SU-DHL-6 (cell line): Measurements from ENCODE around the gene KRT27.

Source experiments
- H2AFZ ChIP-seq: fragments of 200-600 bp; sonication (generic); 2 replicates; pipeline ENCODE4 v1.6.1; 2014; ENCODE audit warnings: low read depth, mild to moderate bottlenecking, moderate library complexity, mixed read lengths, antibody characterized with exemption, low read length; ENCODE audit not compliant: severe bottlenecking
- H3F3A ChIP-seq: fragments of 200-600 bp; shearing (Covaris generic); 2 replicates; pipeline ENCODE4 v1.6.0; 2016; ENCODE audit warnings: antibody characterized with exemption, mild to moderate bottlenecking; ENCODE audit not compliant: insufficient read depth
- H3K27ac ChIP-seq: fragments of 200-600 bp; sonication (generic); 2 replicates; pipeline ENCODE4 v1.5.1; 2016; ENCODE audit warnings: low read depth, mild to moderate bottlenecking, low read length, moderate library complexity, mixed read lengths
- H3K27me3 ChIP-seq: fragments of 200-600 bp; sonication (generic), shearing (Covaris generic); 2 replicates; pipeline ENCODE4 v1.6.0; 2014; ENCODE audit warnings: mild to moderate bottlenecking, low read length
- H3K36me3 ChIP-seq: fragments of 200-600 bp; sonication (generic); 2 replicates; pipeline ENCODE4 v1.6.1; 2014; ENCODE audit warnings: mild to moderate bottlenecking, low read length, mixed read lengths
- H3K4me2 ChIP-seq: fragments of 300-600, 200-600 bp; shearing (Covaris generic), sonication (generic); 2 replicates; pipeline ENCODE4 v1.6.0; 2014; ENCODE audit warnings: low read length, low read depth, mild to moderate bottlenecking; ENCODE audit not compliant: poor library complexity, severe bottlenecking
- H3K4me3 ChIP-seq: fragments of 200-600 bp; sonication (generic); 2 replicates; pipeline ENCODE4 v1.5.1; 2014; ENCODE audit warnings: antibody characterized with exemption, low read length, mild to moderate bottlenecking, mixed read lengths; ENCODE audit not compliant: insufficient read depth, poor library complexity, severe bottlenecking
- H3K79me2 ChIP-seq: fragments of 200-600 bp; sonication (generic); 2 replicates; pipeline ENCODE4 v1.6.1; 2014; ENCODE audit warnings: mild to moderate bottlenecking, low read length, moderate library complexity; ENCODE audit not compliant: insufficient read depth
- H3K9ac ChIP-seq: fragments of 200-600 bp; sonication (generic); 2 replicates; pipeline ENCODE4 v1.7.0; 2014; ENCODE audit warnings: mild to moderate bottlenecking, low read length
- H3K9me2 ChIP-seq: fragments of 200-600 bp; sonication (generic); replicated peaks from 2 replicates; pipeline ENCODE4 v1.6.1; 2014; ENCODE audit warnings: low read length; ENCODE audit not compliant: insufficient read depth
- H3K9me3 ChIP-seq: fragments of 200-600 bp; sonication (generic); 2 replicates; pipeline ENCODE4 v1.6.1; 2014; ENCODE audit warnings: low read length, mixed read lengths; ENCODE audit not compliant: insufficient read depth
- H4K20me1 ChIP-seq: fragments of 200-600 bp; sonication (generic); 2 replicates; pipeline ENCODE4 v1.6.1; 2014; ENCODE audit warnings: low read depth, mild to moderate bottlenecking, antibody characterized with exemption, low read length, moderate library complexity, mixed read lengths
- CTCF ChIP-seq: fragments of 200-600 bp; sonication (generic); IDR thresholded peaks from one replicate; pipeline ENCODE4 v1.5.1; 2017; ENCODE audit warnings: antibody characterized with exemption, mild to moderate bottlenecking, low read length, moderate library complexity; ENCODE audit not compliant: insufficient read depth, poor library complexity, severe bottlenecking
- EZH2phosphoT487 ChIP-seq: fragments of 200-600 bp; sonication (generic), shearing (Covaris generic); conservative IDR thresholded peaks from 2 replicates; pipeline ENCODE4 v1.6.1; 2018; ENCODE audit warnings: mild to moderate bottlenecking, antibody characterized with exemption, low read length, moderate library complexity, mixed read lengths

The KRT27 gene

DNA sequence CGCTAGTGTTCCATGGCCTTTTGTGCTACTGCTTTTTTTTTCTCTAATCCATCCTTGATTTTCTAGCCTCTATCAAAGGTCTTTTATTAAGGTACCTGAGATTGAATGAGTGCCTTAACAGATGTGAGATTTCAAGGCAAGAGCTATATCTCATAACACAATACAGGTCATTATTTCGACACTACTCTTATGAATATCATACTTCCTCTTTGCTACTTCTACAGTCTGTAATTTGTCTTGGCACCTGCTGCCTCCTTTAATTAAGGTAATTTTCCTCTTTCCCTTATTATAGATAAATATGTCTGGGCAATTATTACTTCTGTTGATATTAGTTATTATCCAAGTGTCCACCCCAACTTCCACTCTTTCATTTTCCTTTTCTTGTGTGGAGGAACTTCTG lies 12.1 kb upstream of the KRT27 start:
- H3K27me3 ChIP-seq, result no peaks in the 10 kb centered on the region
- H3K9ac ChIP-seq, result no peak overlapping the region
- no peak overlapping the region for H3K4me2 ChIP-seq
- H3K27ac ChIP-seq, result no peak overlapping the region
- H4K20me1 ChIP-seq, result no peaks in the 10 kb centered on the region
- TF ChIP-seq EZH2phosphoT487, result no peak
- TF ChIP-seq CTCF, result no peak
- H3F3A ChIP-seq, result no peaks in the 10 kb centered on the region
- H3K9me3 ChIP-seq, result no peaks in the 10 kb centered on the region
- no peak overlapping the region for H3K4me3 ChIP-seq
- no peaks in the 10 kb centered on the region for H3K36me3 ChIP-seq
- no peaks in the 10 kb centered on the region for H3K9me2 ChIP-seq
- H3K79me2 ChIP-seq, result no peaks in the 10 kb centered on the region
- no peak overlapping the region for H2AFZ ChIP-seq

GRCh38 chr17:40793832-40794231 lies 11.5 kb upstream of the KRT27 start:
- no peaks in the 10 kb centered on the region for H3K36me3 ChIP-seq
- no peak overlapping the region for H3K4me3 ChIP-seq
- TF ChIP-seq EZH2phosphoT487, result no peak
- no peak for TF ChIP-seq CTCF
- H3K27ac ChIP-seq, result no peak overlapping the region
- H3K9me2 ChIP-seq, result no peaks in the 10 kb centered on the region
- H2AFZ ChIP-seq, result no peak overlapping the region
- H4K20me1 ChIP-seq, result no peaks in the 10 kb centered on the region
- no peak overlapping the region for H3K9ac ChIP-seq
- H3K4me2 ChIP-seq, result no peak overlapping the region
- H3K9me3 ChIP-seq, result no peaks in the 10 kb centered on the region
- H3K79me2 ChIP-seq, result no peaks in the 10 kb centered on the region
- H3F3A ChIP-seq, result no peaks in the 10 kb centered on the region
- no peaks in the 10 kb centered on the region for H3K27me3 ChIP-seq

- Histone ChIP-seq H3K4me2 (no peak overlapping the region), H4K20me1 (no peaks in the 10 kb centered on the region), H3K79me2 (no peaks in the 10 kb centered on the region), H3F3A (no peaks in the 10 kb centered on the region), H3K27me3 (no peaks in the 10 kb centered on the region), H3K9me3 (no peaks in the 10 kb centered on the region), H3K9ac (no peak overlapping the region), H3K9me2 (no peaks in the 10 kb centered on the region), H3K4me3 (no peak overlapping the region), H3K27ac (no peak overlapping the region), H3K36me3 (no peaks in the 10 kb centered on the region), H2AFZ (no peak overlapping the region)
- TF ChIP-seq EZH2phosphoT487, result no peak
Measured at GRCh38 chr17:40791787-40792436, 9.6 kb upstream of the KRT27 start.

DNA sequence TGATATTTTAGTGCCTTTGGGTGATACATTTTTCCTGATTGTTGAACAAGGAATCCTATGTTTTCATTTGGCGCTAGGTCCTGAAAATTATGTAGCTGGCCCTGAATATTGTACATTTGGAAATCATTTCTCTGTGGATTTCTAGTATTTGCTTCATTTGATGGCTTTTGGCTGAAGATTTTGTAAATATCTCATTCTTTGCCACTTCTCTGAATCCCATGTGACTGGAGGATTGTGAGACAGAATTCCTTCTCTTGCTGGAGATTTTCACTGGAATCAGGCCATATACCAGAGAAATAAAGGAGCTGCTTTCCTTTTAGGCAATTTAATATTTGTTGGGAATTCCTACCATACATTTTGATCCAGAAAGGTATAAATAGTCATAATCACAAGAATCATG lies 8.8 kb upstream of the KRT27 start:
- Histone ChIP-seq H3K79me2 (no peaks in the 10 kb centered on the region), H3K9me3 (no peaks in the 10 kb centered on the region), H3F3A (no peaks in the 10 kb centered on the region), H3K4me2 (no peak overlapping the region), H4K20me1 (no peaks in the 10 kb centered on the region), H3K4me3 (no peak overlapping the region), H3K27ac (no peak overlapping the region), H3K9me2 (no peaks in the 10 kb centered on the region), H3K36me3 (no peaks in the 10 kb centered on the region), H3K27me3 (no peaks in the 10 kb centered on the region), H3K9ac (no peak overlapping the region), H2AFZ (no peak overlapping the region)
- TF ChIP-seq CTCF (no peak), EZH2phosphoT487 (no peak)
